ENCODE data around the gene DCAKD. TPM values are rescaled to one million over a fixed set of nuclear protein-coding genes. Genes with fewer than 3 reads are reported as not detected.

Gene DCAKD
- polyA plus RNA-seq, 1 donor: 26.3 TPM

DNA sequence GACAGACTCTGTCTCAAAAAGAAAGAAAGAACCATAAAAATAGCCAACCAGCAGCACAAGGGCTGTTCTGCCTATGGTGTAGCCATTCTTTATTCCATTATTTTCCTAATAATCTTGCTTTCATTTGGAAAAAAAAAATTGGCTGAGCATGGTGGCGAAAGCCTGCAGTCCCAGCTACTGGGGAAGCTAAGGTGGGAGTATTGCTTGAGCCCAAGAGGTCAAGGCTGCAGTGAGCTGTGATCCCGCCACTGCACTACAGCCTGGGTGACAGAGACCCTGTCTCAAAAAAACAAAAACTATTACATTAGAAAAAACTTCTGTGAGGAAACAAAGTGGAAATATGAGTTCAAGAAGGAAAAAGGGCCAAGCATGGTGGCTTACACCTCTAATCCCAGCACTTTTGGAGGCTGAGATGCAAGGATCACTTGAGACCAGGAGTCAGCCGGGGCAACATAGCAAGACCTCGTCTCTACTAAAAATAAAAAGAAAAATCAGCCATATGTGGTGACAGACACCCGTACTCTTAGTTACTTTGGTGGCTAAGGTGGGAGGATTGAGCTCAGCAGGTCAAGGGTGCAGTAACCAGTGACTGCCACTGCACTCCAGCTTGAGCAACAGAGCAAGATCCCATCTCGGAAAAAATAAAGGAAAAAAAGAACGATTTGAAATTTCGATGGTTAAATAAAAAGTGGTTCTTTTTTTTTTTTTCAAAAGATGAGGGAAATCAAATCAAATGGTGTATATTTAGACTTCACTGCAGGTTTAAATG, 2.5 kb downstream of the DCAKD start:
- WGBS (ENCODE audit: insufficient coverage, low lambda C conversion rate): 80% methylated on average over 3 of the region's 8 CpGs
- no peak for DNase-seq
- H3K27ac ChIP-seq (ENCODE audit: low read length): no peak overlapping the region

DNA sequence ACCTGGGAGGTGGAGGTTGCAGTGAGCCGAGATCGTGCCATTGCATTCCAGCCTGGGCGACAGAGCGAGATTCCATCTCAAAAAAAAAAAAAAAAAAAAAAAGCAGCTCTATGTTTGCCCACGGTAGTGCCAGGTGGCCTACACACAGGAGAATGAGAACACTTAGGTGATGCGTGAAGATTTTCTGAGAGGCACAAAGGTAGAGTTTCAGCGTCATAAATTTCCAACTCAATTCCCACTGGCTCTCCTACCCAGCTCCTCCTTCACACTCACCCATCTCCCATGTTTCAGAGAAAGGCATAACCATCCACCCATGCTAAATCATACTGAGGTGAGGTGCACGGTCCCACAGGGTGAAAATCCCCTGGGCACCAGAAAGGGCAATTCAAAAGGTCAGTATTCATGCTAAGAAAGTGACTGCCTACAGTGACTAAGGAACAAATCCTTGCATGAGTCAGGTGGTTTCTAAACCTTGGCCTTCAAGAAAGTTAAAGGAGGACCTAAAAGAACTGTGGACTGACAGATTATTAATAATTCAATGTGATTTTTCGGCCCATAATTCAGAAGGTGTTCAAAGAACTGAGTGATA, 4.8 kb downstream of the DCAKD start:
- no peaks in the 10 kb centered on the region for H3K27me3 ChIP-seq (ENCODE audit: control insufficient read depth, insufficient read depth, low read length)
- peaks cover 5% of the 10 kb centered on the region for H3K4me1 ChIP-seq (ENCODE audit: control insufficient read depth, insufficient read depth, low read length)
- 100% methylated on average over 1 of the region's 9 CpGs for WGBS (ENCODE audit: insufficient coverage, low lambda C conversion rate)
- H3K27ac ChIP-seq (ENCODE audit: low read length): no peak overlapping the region
- H3K4me3 ChIP-seq (ENCODE audit: low read length): no peak overlapping the region
- H3K36me3 ChIP-seq (ENCODE audit: control insufficient read depth, insufficient read depth, low read length): peaks cover 4% of the 10 kb centered on the region
- no peaks in the 10 kb centered on the region for H3K9me3 ChIP-seq (ENCODE audit: control insufficient read depth, low read depth, low read length)
- DNase-seq: no peak

More for the DNA sequence above, 2.5 kb downstream of the DCAKD start:
- no peaks in the 10 kb centered on the region for H3K9me3 ChIP-seq (ENCODE audit: control insufficient read depth, low read depth, low read length)
- no peak overlapping the region for H3K4me3 ChIP-seq (ENCODE audit: low read length)
- H3K4me1 ChIP-seq (ENCODE audit: control insufficient read depth, insufficient read depth, low read length): peaks cover 4% of the 10 kb centered on the region
- no peaks in the 10 kb centered on the region for H3K36me3 ChIP-seq (ENCODE audit: control insufficient read depth, insufficient read depth, low read length)
- no peaks in the 10 kb centered on the region for H3K27me3 ChIP-seq (ENCODE audit: control insufficient read depth, insufficient read depth, low read length)

- Histone ChIP-seq H3K9me3 (ENCODE audit: control insufficient read depth, low read depth, low read length) (no peaks in the 10 kb centered on the region), H3K4me3 (ENCODE audit: low read length) (no peak overlapping the region), H3K27me3 (ENCODE audit: control insufficient read depth, insufficient read depth, low read length) (no peaks in the 10 kb centered on the region), H3K27ac (ENCODE audit: low read length) (no peak overlapping the region), H3K36me3 (ENCODE audit: control insufficient read depth, insufficient read depth, low read length) (peaks cover 4% of the 10 kb centered on the region), H3K4me1 (ENCODE audit: control insufficient read depth, insufficient read depth, low read length) (peaks cover 5% of the 10 kb centered on the region)
- no CpG with 5 or more reads among the region's 18 CpGs for WGBS (ENCODE audit: insufficient coverage, low lambda C conversion rate)
- no peak for DNase-seq
Measured at GRCh38 chr17:45043813-45044540, 7.5 kb downstream of the DCAKD start.

GRCh38 chr17:45042346-45043120, 8.9 kb downstream of the DCAKD start:
- Histone ChIP-seq H3K4me3 (ENCODE audit: low read length) (no peak overlapping the region), H3K36me3 (ENCODE audit: control insufficient read depth, insufficient read depth, low read length) (peaks cover 4% of the 10 kb centered on the region), H3K4me1 (ENCODE audit: control insufficient read depth, insufficient read depth, low read length) (peaks cover 5% of the 10 kb centered on the region), H3K27me3 (ENCODE audit: control insufficient read depth, insufficient read depth, low read length) (no peaks in the 10 kb centered on the region), H3K9me3 (ENCODE audit: control insufficient read depth, low read depth, low read length) (no peaks in the 10 kb centered on the region), H3K27ac (ENCODE audit: low read length) (no peak overlapping the region)
- WGBS (ENCODE audit: insufficient coverage, low lambda C conversion rate): 100% methylated on average over 1 of the region's 11 CpGs
- no peak for DNase-seq

- Histone ChIP-seq H3K4me3 (ENCODE audit: low read length) (no peak overlapping the region), H3K27ac (ENCODE audit: low read length) (no peak overlapping the region), H3K4me1 (ENCODE audit: control insufficient read depth, insufficient read depth, low read length) (peaks cover 5% of the 10 kb centered on the region), H3K27me3 (ENCODE audit: control insufficient read depth, insufficient read depth, low read length) (no peaks in the 10 kb centered on the region), H3K36me3 (ENCODE audit: control insufficient read depth, insufficient read depth, low read length) (peaks cover 4% of the 10 kb centered on the region), H3K9me3 (ENCODE audit: control insufficient read depth, low read depth, low read length) (no peaks in the 10 kb centered on the region)
- no CpG with 5 or more reads among the region's 4 CpGs for WGBS (ENCODE audit: insufficient coverage, low lambda C conversion rate)
- DNase-seq: no peak
Measured at GRCh38 chr17:45040459-45040858, 11.0 kb downstream of the DCAKD start.

DNA sequence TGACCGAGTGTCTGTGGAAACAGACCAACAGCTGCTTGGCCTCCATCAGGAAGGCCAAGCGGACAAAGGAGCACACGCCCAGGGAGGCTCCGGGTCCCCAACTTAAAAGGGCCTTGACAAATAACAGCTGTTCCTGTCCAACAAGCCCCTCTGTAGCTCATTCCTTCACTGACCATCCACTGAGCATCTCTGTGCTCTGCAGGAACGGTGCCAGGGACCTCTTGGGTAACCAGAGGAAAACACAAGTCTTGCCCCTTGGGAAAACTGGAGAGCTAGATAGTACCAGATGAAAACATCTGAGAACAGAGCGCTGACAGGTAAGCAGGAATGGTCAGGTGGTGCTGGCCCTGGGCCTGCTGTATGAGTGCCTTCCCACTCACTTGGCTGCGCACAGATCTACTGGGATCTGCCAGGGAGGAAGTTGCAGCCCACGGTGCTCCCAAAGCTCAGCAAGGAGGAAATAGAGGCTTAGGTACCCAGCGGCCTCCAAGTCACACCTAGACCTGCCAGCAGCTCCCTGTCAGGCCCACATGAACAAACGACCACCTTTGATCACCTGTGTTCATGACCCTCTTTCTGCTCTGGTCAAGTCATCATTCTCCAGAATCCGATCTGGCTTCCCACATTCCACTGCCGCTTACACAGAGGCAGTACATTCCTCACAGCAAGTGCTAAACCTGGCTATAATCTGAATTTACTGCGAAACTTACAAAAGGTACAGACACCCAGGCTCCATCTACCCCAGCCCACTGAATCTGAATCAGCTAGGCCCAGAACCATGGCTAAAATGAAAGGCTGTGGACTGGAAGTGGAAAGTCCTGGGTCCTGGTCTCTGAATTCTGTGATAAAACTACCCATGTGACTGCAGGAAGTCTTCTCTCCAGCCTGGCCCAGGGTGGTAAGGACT, 12.5 kb downstream of the DCAKD start:
- Histone ChIP-seq H3K27me3 (ENCODE audit: control insufficient read depth, insufficient read depth, low read length) (no peaks in the 10 kb centered on the region), H3K9me3 (ENCODE audit: control insufficient read depth, low read depth, low read length) (no peaks in the 10 kb centered on the region), H3K4me3 (ENCODE audit: low read length) (no peak overlapping the region), H3K27ac (ENCODE audit: low read length) (no peak overlapping the region), H3K4me1 (ENCODE audit: control insufficient read depth, insufficient read depth, low read length) (peaks cover 4% of the 10 kb centered on the region), H3K36me3 (ENCODE audit: control insufficient read depth, insufficient read depth, low read length) (peaks cover 12% of the 10 kb centered on the region)
- WGBS (ENCODE audit: insufficient coverage, low lambda C conversion rate): no CpG with 5 or more reads among the region's 13 CpGs
- no peak for DNase-seq

DNA sequence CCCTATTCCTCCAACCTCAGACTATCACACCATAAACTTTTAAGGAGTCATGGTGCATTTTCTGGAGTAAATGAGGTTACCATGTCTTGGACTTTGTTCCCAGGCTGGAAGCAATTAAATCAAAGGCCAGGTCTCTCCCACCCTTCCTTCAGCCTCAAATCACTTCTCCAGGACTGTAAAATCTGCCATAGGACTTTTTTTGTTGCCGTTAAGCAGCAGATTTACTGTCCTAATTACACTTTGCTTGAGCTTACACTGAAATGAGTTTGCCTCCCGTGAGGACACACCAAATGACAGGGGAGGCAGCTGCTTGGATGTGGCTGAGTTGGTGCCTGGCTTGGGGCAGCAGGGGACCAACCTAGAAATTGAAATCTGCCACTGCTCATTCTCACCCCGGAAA, 14.7 kb downstream of the DCAKD start:
- H3K4me1 ChIP-seq (ENCODE audit: control insufficient read depth, insufficient read depth, low read length): no peaks in the 10 kb centered on the region
- peaks cover 23% of the 10 kb centered on the region for H3K36me3 ChIP-seq (ENCODE audit: control insufficient read depth, insufficient read depth, low read length)
- WGBS (ENCODE audit: insufficient coverage, low lambda C conversion rate): no CpG with 5 or more reads among the region's 3 CpGs
- H3K27ac ChIP-seq (ENCODE audit: low read length): no peak overlapping the region
- H3K9me3 ChIP-seq (ENCODE audit: control insufficient read depth, low read depth, low read length): no peaks in the 10 kb centered on the region
- no peak overlapping the region for H3K4me3 ChIP-seq (ENCODE audit: low read length)
- DNase-seq: peak in 1 of 2 donors; percentile 75
- H3K27me3 ChIP-seq (ENCODE audit: control insufficient read depth, insufficient read depth, low read length): no peaks in the 10 kb centered on the region

- H3K4me1 ChIP-seq (ENCODE audit: control insufficient read depth, insufficient read depth, low read length): no peaks in the 10 kb centered on the region
- no peaks in the 10 kb centered on the region for H3K27me3 ChIP-seq (ENCODE audit: control insufficient read depth, insufficient read depth, low read length)
- no peak for DNase-seq
- H3K4me3 ChIP-seq (ENCODE audit: low read length): no peak overlapping the region
- H3K36me3 ChIP-seq (ENCODE audit: control insufficient read depth, insufficient read depth, low read length): peaks cover 32% of the 10 kb centered on the region
- no peak overlapping the region for H3K27ac ChIP-seq (ENCODE audit: low read length)
- no peaks in the 10 kb centered on the region for H3K9me3 ChIP-seq (ENCODE audit: control insufficient read depth, low read depth, low read length)
- no CpG with 5 or more reads among the region's 14 CpGs for WGBS (ENCODE audit: insufficient coverage, low lambda C conversion rate)
Measured at GRCh38 chr17:45035848-45036247, 15.6 kb downstream of the DCAKD start.

DNA sequence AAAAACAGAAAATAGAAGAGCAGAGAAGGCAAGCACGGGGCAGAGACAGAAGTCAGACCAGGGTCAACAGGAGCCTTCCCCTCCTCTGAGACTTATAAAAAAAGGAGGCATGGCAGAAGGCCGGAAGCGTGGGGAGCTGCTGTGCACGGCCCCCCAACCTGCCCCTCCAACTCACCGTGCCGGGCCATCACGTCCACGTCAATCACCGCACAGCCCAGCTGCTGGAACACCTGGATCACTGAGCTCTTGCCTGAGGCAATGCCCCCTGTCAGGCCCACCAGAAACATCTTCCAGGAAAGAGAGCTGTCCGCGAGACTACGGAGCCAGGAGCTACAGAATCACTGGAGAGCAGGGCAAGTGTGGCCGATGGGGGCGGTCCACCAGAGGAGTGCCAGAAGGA, 16.8 kb downstream of the DCAKD start:
- H3K9me3 ChIP-seq (ENCODE audit: control insufficient read depth, low read depth, low read length): no peaks in the 10 kb centered on the region

More for the DNA sequence above, 16.8 kb downstream of the DCAKD start:
- Histone ChIP-seq H3K27me3 (ENCODE audit: control insufficient read depth, insufficient read depth, low read length) (no peaks in the 10 kb centered on the region), H3K4me1 (ENCODE audit: control insufficient read depth, insufficient read depth, low read length) (no peaks in the 10 kb centered on the region), H3K4me3 (ENCODE audit: low read length) (no peak overlapping the region), H3K27ac (ENCODE audit: low read length) (no peak overlapping the region), H3K36me3 (ENCODE audit: control insufficient read depth, insufficient read depth, low read length) (peaks cover 43% of the 10 kb centered on the region)
- WGBS (ENCODE audit: insufficient coverage, low lambda C conversion rate): 100% methylated on average over 1 of the region's 14 CpGs
- no peak for DNase-seq
